ENCODE data around the gene POTED.
"Not testable (repeated sequence)": the region's sequence is repeated elsewhere in the genome, so short reads cannot be mapped to it uniquely, and the experiment has no call there.

POTED gene

GRCh38 chr21:13609477-13609876 lies at the start of gene POTED:
TSS of gene POTED (plus strand) at chr21:13609777. CDS start at chr21:13610229, 452 bp downstream.
- DNase-seq, result not testable (repeated sequence)

GRCh38 chr21:13650101-13650500 lies 40.5 kb downstream of the POTED start:
- not testable (repeated sequence) for DNase-seq

- not testable (repeated sequence) for DNase-seq
These were observed 42.2 kb downstream of the POTED start for GRCh38 chr21:13651746-13652145.

All from activated CD4-positive, alpha-beta T cell treated with anti-CD3 and anti-CD28 coated beads, Interleukin-2, Interleukin-6, amounts not matched to agents 100 ng/mL and 50 ng/mL, durations not matched to agents 16 hours and 8 hours (primary cell).